HG03565 (cell line): ENCODE data around the gene SUCLG1.
"Not testable (repeated sequence)": the region's sequence is repeated elsewhere in the genome, so short reads cannot be mapped to it uniquely, and the experiment has no call there.

Source experiments
- ATAC-seq: cut with Tn5 transposase; IDR thresholded peaks from one replicate; pipeline ENCODE4 v1.9.1; 2021; ENCODE audit warnings: mild to moderate bottlenecking, moderate library complexity; ENCODE audit not compliant: unreplicated experiment

Gene SUCLG1

GRCh38 chr2:84424152-84424551 lies 34.9 kb downstream of the SUCLG1 start:
- no peak for ATAC-seq

DNA sequence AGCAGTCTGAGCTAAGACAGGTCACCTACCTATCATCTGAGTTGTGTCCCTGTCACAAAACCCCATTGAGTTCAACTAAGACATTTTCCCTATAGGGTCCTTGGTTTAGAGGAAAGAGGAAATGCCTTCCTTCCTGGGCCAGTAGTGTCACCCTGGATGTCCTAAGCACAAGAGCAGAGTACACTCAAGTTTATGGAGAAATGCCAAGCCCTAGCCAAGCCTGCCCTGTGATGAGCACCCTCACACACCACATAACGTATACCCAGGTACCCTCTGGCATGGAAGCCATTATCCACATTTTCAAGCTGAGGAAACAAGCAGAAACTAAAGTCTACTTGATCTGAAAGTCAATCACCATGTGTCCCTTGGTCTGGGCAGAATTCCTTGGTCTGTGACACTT lies 37.3 kb downstream of the SUCLG1 start:
- ATAC-seq: no peak

DNA sequence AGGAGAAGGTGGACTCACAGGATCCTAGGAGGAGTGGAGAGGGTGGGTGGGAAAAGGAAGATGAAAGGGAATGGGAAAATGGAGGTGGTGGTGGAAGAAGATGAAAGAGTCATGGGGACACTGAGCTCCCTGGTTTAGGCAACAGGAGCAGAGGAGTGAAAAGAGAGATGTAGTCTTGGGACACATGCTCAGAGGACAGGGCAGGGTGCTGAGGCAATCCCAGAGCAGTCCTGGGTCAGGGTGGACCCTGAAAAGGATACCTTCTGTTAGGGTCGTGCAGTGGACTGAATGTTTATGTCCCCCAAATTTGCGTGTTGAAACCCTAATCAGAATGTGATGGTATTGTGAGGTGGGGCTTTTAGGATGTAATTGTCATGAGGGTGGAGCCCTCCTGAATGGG lies 37.9 kb downstream of the SUCLG1 start:
- ATAC-seq: no peak

DNA sequence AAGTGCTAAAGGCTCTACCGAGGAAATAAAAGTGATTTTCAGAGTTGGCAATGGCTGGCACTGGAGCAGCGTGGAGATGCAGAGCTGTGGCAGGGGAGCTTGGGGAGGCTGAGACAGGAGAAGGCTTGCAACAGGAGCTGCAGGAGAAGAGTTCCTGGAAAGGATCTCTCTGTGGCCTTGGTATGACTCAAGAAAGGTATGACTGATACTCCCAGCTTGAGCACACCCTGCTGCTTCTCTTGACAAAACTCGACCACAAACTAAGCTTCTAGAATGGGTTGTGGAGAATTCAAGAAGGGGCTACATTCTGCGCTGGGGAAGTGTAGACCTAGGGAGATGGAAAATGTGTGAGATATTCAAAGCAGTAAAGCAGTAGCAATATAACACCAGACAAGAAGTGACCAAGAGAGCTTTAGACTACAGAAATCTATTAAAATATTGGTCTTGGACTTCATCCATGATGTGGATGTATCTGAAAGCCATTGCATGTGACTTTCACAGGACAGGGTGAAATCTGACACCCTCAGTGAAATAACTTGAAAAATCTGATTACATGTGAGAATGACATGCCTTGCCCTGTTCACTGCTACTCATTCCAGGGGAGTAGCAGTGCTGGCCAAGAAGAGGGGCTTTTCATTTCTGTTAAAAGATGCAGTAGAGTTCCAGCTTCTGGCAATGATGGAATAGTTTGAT lies 41.5 kb downstream of the SUCLG1 start:
- ATAC-seq: no peak

DNA sequence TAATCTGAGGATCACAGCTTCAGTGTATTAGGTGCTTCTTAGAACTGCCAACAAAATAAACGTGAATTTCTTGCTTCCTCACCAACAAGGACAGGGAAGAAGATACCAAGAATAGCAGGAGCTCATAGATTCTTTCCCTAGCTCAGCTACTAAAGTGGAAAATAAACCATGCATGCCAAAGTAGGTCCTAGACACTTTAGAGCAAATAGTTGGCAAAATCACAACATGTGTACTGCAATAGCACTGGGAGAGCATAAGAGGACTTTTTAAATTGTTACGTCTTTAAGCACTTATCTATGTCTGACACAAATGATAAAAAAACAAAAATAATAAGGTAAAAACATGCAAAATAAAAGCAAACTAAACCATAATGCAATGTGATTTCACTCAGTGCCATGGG lies 49.5 kb downstream of the SUCLG1 start:
- no peak for ATAC-seq

DNA sequence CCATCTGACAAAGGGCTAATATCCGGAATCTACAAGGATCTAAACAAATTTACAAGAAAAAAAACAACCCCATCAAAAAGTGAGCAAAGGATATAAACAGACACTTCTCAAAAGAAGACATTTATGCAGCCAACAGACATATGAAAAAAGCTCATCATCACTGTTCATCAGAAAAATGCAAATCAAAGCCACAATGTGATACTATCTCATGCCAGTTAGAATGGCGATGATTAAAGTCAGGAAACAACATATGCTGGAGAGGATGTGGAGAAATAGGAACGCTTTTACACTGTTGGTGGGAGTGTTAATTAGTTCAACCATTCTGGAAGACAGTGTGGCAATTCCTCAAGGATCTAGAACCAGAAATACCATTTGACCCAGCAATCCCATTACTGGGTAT lies 57.0 kb downstream of the SUCLG1 start:
- ATAC-seq: not testable (repeated sequence)

- ATAC-seq: not testable (repeated sequence)
Observed at GRCh38 chr2:84399839-84400238, 59.2 kb downstream of the SUCLG1 start.

DNA sequence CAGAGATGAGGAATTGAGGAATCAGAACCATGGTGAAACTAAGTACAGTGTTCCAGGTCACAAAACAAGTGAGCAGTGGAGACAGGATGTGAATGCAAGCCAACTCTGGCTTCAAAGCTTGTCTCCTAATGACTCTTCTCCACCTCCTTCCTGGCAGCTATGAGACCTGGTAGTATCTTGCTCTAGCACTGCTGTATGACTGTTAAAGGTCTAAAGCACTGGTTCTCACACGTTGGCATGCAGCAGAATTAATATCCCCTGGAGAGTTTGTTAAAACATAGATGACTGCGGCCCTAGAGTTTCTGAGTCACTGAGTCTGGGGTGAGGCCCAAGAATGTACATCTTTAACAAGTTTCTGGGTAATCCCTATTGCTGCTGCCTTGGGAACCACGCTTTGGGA lies 63.3 kb downstream of the SUCLG1 start:
- no peak for ATAC-seq

DNA sequence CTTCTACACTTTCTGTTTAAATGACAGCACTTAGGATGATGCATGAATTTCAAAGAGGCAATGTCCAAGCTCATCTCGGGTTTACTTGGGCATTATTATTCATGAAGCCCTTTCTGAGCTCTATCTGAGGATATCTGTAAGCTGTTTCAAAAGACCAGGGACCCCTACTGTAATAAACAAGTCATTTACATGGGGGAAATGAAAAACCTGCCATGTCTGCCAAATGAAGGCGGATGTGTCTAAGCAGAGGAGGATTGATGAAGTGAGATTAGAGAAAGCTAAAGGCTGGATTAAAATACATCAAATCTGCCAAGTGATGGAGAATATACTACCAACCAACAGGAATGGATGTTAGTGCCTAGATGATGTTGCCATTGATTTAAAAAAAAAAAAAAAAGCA lies 64.5 kb downstream of the SUCLG1 start:
- no peak for ATAC-seq

- ATAC-seq: no peak
Observed at GRCh38 chr2:84393829-84394228, 65.3 kb downstream of the SUCLG1 start.

DNA sequence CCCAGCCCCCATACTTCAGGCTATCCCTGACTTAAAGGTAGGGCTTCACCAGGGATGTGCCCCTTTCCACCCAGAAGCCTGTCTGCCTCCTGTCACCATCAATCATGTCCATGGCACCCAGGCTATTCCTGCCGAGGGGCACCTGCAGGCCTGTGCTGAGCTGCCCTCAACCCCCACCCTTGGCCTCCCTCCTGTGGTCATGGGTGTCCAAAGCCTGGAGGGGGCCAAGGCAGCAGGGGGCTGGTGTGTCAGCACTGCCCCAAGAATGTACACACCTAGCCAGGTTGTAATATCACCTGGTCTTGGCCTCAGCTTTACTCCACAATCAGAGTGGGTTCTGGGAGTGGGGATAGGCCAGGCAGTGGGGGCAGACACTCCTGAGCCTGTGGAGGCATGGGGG lies 69.3 kb downstream of the SUCLG1 start:
- ATAC-seq: no peak

DNA sequence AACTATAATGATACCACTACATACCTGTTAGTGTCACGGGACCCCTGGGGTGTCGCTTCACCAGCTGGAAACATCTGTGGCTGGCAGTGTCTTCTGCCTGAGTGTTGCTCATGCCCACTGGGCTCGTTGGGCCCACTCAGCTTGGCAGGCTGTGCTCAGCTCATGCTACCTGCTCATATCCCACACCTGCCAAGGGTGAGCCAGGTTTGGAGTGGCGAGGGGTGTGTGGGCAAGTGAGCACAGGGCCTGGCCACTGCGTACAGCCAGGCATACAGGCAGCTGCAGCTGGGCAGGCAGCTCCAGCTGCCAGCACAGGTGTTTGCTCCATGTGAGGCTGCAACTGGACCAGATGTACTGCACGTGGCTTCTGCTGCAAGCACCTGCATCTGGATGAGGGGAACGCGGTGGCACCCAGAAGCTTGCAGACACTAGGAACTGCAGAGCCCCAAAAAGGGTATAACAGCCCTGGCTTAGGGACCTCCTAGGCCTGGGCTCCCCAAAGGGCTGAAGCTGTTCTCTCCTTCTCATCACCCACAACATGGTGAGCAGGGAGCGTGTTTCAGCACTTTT lies 70.1 kb downstream of the SUCLG1 start:
- ATAC-seq: no peak

GRCh38 chr2:84388133-84388532 lies 70.9 kb downstream of the SUCLG1 start:
- no peak for ATAC-seq

GRCh38 chr2:84386336-84387040 lies 72.6 kb downstream of the SUCLG1 start:
- no peak for ATAC-seq

DNA sequence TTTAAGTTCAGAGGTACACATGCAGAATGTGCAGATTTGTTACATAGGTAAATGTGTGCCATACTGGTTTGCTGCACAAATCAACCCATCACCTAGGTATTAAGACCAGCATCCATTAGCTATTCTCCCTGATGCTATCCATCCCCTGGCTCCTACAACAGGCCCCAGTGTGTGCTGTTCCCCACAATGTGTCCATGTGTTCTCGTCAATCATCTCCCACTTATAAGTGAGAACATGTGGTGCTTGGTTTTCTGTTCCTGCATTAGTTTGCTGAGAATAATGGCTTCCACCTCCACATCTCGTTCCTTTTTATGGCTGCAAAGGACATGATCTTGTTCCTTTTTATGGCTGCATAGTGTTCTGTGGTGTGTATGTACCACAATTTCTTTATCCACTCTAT lies 75.8 kb downstream of the SUCLG1 start:
- no peak for ATAC-seq

DNA sequence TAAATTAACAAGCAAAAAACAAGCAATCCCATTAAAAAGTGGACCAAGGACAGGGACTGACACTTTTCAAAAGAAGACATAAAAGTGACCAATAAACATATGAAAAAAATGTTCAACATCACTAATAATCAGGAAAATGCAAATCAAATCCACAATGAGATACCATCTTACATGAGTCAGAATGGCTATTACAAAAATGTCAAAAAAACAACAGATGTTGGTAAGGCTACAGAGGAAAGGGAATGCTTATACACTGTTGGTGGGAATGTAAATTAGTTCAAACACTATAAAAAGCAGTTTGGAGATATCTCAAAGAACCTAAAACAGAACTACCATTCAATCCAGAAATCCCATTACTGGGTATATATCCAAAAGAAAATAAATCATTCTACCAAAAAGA lies 78.2 kb downstream of the SUCLG1 start:
- ATAC-seq: no peak

GRCh38 chr2:84378960-84379359 lies 80.1 kb downstream of the SUCLG1 start:
- no peak for ATAC-seq

- no peak for ATAC-seq
Observed at GRCh38 chr2:84375020-84375419, 84.1 kb downstream of the SUCLG1 start.

GRCh38 chr2:84373866-84374265 lies 85.2 kb downstream of the SUCLG1 start:
- no peak for ATAC-seq
